Measurements from ENCODE around the gene ISOC2. TPM values are rescaled to one million over a fixed set of nuclear protein-coding genes. Genes with fewer than 3 reads are reported as not detected.

ISOC2 gene
- total and polyA plus RNA-seq, 12 donors, result 18.1 to 181 (median 77.8) TPM

- Histone ChIP-seq H3K36me3 (replicated peaks in 1 of 2) (no peaks in the 10 kb centered on the region), H3K9me3 (replicated peaks in 1 of 3) (no peaks in the 10 kb centered on the region), H3K4me1 (replicated peaks in 1 of 2) (no peaks in the 10 kb centered on the region), H3K27ac (no peak overlapping the region), H3K4me3 (no peak overlapping the region), H3K27me3 (peaks cover 40% of the 10 kb centered on the region)
- 69 to 90% (median 78%) methylated on average over 4 of the region's 4 CpGs for WGBS, 4 donors
- no peak for DNase-seq
- intact Hi-C loops (cut with DNase I), result no loop called here
- no peak for TF ChIP-seq CTCF (IDR thresholded peaks at IDR 0.05)
- TF ChIP-seq POLR2A (IDR thresholded peaks at IDR 0.05), result no peak
These were observed 27.0 kb downstream of the ISOC2 start for GRCh38 chr19:55434356-55434919.

GRCh38 chr19:55433292-55433691 is 28.1 kb downstream of the ISOC2 start:
- DNase-seq, result no peak
- Histone ChIP-seq H3K27ac (no peak overlapping the region), H3K4me1 (replicated peaks in 1 of 2) (no peaks in the 10 kb centered on the region), H3K27me3 (peaks cover 31% of the 10 kb centered on the region), H3K4me3 (no peak overlapping the region), H3K36me3 (replicated peaks in 1 of 2) (no peaks in the 10 kb centered on the region), H3K9me3 (replicated peaks in 1 of 3) (no peaks in the 10 kb centered on the region)
- intact Hi-C loops (cut with DNase I), result no loop called here
- WGBS, 4 donors, result 11 to 20% (median 15%) methylated on average over 1 to 48 of the region's 48 CpGs; no CpG with 5 or more reads in 1 of the 4 donors
- TF ChIP-seq POLR2A (IDR thresholded peaks at IDR 0.05), result no peak

- no peak for DNase-seq
- Histone ChIP-seq H3K27me3 (peaks cover 31% of the 10 kb centered on the region), H3K4me3 (no peak overlapping the region), H3K36me3 (replicated peaks in 1 of 2) (no peaks in the 10 kb centered on the region), H3K9me3 (replicated peaks in 1 of 3) (no peaks in the 10 kb centered on the region), H3K27ac (no peak overlapping the region), H3K4me1 (replicated peaks in 1 of 2) (no peaks in the 10 kb centered on the region)
- intact Hi-C loops (cut with DNase I), result no loop called here
- TF ChIP-seq CTCF (IDR thresholded peaks at IDR 0.05), result no peak
- TF ChIP-seq POLR2A (IDR thresholded peaks at IDR 0.05), result no peak
- WGBS, 4 donors, result 82 to 92% (median 87%) methylated on average over 10 to 14 of the region's 14 CpGs
These were observed 29.0 kb downstream of the ISOC2 start for GRCh38 chr19:55432241-55432959.

GRCh38 chr19:55431183-55431582 is 30.3 kb downstream of the ISOC2 start:
- WGBS, 4 donors, result 89 to 100% (median 95%) methylated on average over 1 of the region's 1 CpG
- no peaks in the 10 kb centered on the region for H3K36me3 ChIP-seq (replicated peaks in 1 of 2)
- TF ChIP-seq CTCF (IDR thresholded peaks at IDR 0.05) (no peak), POLR2A (IDR thresholded peaks at IDR 0.05) (no peak)
- intact Hi-C loops (cut with DNase I), result no loop called here
- peaks cover 31% of the 10 kb centered on the region for H3K27me3 ChIP-seq
- H3K9me3 ChIP-seq (replicated peaks in 1 of 3), result no peaks in the 10 kb centered on the region
- H3K4me1 ChIP-seq (replicated peaks in 1 of 2), result no peaks in the 10 kb centered on the region
- H3K27ac ChIP-seq, result no peak overlapping the region
- DNase-seq, result no peak
- H3K4me3 ChIP-seq, result no peak overlapping the region

- no peak for TF ChIP-seq CTCF (IDR thresholded peaks at IDR 0.05)
- DNase-seq, result no peak
- intact Hi-C loops (cut with DNase I), result no loop called here
- Histone ChIP-seq H3K36me3 (replicated peaks in 1 of 2) (no peaks in the 10 kb centered on the region), H3K4me3 (no peak overlapping the region), H3K27ac (no peak overlapping the region), H3K4me1 (replicated peaks in 1 of 2) (no peaks in the 10 kb centered on the region), H3K9me3 (replicated peaks in 1 of 3) (no peaks in the 10 kb centered on the region), H3K27me3 (peaks cover 6% of the 10 kb centered on the region)
- 62 to 75% (median 69%) methylated on average over 2 of the region's 2 CpGs for WGBS, 4 donors
These were observed 35.4 kb downstream of the ISOC2 start for GRCh38 chr19:55426042-55426441.

Data from adrenal gland (tissue), 12 donors.